GM19372 (cell line): Measurements from ENCODE around the gene LEKR1.

Experiments
- ATAC-seq: cut with Tn5 transposase; IDR thresholded peaks from one replicate; pipeline ENCODE4 v1.9.1; 2021; ENCODE audit warnings: mild to moderate bottlenecking, low read depth, moderate library complexity; ENCODE audit not compliant: unreplicated experiment

Gene LEKR1

DNA sequence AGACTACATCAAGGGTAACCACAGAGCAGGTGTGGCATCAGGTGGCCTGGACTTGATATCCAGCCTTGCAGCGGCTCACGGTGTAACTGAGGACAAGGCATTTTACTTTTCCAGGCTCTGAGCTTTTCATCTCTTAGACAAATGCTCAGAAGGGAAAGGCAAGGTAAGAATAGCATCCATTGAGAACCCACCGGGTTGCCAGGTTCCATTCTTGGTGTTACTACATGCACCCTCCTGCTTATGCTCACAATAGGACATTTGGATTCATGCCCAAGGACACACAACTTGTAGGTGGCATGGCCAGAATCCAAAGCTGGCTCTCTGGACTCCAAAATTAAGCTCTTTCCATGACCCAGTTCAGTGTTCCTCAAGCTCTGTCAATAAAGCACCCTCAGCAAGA is 248.3 kb downstream of the LEKR1 start:
- no peak for ATAC-seq

DNA sequence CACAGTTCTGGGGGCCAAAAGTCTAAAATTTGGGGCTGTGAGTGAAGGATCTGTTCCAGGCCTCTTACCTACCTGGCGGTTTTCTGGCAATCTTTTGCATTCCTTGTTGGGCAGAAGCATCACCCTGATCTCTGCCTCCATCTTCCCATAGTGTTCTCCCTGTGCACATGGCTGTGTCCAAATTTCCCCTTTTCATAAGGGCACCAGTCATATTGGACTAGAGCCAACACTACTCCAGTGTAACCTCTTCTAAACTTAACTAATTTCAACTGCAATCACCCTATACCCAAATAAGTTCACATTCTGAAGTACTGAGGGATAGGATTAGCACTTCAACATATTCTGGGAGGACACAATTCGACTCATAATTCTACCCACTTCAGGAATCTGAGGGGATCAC is 248.8 kb downstream of the LEKR1 start:
- ATAC-seq: no peak

DNA sequence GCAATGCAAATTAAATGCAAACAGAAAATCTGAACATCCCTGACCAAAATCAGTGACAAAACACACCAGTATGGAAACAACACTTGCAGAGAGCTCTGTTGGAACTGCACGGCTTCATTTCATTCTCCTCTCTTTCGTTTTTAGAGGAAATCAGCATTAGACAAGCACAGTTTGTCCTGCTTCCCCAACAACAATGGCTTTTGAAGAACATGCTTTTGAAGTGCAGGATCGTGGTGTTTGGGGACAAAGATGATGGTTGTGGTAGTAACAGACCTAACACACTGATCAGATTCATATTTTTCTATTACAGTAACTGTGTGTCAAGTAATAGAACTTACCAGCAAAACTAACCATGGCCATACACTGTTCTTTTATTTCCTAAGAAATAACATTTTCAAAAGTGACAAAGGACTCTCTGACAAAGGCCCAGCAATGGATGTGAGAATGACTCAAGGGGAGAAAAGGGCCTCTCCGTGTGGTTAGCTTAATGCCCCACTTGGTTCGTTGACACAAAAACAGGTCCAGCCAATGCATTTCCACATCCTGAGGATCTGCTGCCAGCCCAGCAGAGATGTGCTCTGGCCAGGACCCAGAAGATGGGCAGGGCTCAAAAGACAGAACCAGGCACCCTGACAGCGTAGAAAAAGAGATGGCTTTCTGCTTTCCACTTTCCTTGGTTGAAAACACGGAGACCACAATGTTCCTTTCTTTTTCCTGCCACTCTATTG is 249.7 kb downstream of the LEKR1 start:
- no peak for ATAC-seq

DNA sequence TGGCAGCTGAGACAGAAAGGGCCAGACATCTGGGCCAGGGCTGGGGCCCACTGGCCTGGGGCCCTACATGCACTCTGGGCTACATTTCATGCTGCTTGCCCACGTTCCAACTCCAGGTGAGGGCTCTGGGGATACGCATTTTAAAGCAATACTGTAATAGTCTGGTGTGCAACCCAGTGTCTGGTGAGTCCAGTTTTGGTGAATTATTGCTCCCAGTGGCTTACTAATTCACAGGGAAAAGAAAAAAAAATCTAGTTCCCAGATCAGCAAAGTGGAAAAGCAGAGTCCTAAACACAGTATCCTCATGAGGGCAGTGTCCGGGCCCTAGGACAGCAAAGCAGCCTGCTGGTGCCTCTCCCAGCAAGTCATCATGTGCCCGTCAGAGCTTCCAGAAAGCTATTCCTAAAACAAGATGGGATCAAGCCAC is 251.4 kb downstream of the LEKR1 start:
- no peak for ATAC-seq

DNA sequence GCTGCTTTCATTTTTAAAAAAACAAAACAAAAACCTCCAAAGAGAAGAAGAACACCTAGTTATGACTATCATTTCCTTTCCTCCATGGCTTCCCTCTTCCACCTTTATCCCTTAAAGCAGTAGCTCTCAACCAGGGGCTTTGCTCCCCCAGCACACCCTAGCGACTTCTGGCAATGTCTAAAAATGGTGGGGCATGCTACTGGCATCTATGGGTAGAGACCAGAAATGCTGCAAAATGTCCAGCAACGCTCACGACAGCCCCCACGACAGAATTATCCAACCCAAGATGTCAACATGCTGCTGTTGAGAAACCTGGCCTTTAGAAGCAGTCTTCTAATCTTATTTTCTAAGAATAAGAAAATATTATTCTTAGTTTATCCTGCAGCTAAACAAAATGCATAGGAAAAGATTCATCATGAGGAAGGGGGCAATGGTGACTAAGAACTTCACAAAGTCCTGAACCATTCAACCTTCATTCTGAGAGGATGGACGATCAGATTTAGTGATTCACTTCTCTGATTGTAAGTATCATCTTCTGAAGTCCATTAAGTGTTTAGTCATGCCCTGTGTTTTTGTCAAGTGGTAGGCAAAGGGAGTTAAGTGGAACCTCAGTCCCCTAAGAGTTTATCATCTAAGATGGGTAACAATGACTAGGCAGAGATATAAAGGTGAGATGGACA is 252.1 kb downstream of the LEKR1 start:
- ATAC-seq: no peak

DNA sequence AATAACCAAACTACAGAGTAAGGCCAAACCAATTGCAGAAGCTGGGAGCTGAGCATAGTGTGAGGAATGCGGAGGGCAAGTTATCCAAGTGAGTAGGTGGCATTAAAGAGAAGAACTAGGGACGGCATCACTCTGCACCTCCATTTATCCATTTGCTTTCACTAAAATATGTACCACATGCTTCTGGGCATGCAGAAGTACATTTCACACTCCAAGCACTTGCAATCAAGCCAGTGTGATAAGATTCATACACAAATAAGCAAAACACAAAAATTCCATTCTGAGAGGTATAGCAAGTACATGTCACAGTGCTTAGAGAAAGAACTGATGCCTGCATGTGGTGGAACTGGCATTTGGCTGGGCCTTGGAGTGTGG is 252.6 kb downstream of the LEKR1 start:
- no peak for ATAC-seq

DNA sequence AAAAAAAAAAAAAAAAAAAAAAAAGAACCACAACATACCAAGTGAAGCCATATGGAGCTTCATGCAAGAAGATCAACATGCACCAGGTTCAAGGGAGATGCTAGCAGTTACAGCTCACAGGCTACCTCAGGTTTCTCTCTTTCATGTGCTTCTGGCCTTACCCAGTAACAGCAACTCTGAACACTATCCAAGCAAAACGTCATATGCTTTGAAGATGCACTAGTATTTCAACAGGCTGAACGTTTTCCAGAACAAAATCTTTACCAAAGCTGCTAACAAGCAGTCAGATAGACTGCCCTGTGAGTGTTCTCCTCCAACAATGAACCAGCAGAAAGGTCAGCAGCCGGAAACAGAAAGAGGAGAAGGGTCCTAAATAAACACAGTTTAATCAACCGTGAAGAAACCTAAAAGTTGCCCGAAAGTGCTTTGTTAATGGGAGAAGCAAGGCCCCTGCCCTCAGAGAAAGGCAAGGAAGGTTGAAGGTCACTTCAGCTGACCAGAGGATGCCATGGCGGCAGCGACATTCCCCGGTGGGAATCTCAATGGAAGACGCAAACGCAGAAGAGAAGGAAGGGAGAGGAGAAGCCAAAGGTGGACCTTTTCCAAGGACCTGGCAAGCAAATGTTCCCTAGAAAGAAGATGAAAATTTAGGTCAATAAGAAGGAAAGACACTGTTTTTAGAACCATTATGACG is 253.7 kb downstream of the LEKR1 start:
- ATAC-seq: no peak

DNA sequence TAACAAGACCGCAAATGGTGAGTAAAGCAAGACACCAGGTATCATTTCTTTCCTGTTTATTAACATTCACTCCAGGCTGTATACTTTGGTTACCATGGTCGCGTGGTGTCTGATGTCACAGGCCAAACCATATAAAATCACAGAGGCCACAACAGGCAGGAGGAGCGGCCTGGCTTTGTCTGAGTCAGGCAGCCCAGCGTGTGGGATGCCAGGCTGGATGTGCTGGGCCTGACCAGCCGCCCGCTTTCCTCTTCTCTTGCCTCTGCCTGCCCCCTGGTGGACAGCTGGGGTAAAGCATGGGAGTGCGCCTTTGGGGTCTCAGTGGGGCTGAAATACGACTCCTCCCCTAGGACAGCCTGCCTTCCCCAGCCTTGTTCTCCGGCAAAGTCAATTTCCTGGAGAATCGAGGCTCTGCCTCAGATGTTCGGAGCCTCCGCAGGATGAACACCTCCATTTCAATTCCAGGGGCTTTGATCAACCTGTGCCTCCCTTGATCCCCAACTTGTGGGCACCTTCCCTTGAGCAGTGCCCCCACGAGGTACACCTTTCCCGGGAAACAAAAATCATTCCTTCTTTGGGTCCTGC is 255.6 kb downstream of the LEKR1 start:
- peak; percentile 85 for ATAC-seq

DNA sequence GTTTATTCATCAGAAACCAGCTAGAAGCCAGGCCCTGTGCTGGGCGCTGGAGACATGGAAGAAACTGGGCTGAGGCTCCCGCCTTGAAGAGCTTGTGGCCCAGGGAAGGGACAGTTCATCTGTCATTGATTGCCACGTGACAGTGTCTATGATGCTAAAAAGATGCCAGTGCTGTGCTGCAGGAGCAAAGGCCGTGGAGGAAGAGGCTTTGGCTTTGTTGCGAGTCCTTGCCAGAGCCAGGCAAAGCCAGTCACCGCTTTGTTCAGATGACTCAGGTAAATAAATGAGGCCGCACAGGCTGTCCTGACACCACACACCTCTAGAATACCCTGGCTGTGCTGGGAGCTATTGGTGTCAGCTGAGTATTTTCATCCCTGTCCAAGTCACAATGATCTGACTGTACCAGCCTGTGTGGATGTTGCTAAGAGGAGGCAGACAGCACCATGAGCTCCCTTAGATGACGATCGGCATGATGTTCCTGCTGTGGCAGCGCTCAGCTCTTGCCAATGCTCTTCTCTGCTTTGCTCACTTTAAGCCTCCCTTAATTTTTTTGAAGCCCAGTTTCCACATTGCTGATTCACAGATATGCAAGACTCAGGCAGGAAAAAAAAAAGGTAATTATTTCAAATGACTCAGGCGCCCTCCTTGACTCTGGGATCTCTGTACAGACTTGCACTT is 256.3 kb downstream of the LEKR1 start:
- no peak for ATAC-seq

DNA sequence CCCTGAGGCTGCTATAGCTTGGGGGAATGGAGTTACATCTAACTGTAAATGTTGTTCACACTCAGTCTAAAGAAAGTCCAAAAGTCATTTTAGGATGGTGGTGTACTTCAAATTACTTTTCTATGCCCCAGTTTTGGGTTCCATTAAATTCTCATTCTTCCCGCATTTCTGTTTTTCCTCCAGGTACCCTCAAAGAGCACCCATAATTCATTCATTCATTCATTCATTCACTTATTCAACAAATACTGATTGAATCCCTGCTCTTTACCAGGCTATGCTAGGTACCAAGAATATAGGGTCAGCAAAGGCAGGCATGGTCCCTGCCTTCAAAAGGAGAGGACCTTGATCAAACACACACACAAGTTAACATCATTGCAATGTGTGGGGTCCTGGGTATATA is 257.7 kb downstream of the LEKR1 start:
- no peak for ATAC-seq

DNA sequence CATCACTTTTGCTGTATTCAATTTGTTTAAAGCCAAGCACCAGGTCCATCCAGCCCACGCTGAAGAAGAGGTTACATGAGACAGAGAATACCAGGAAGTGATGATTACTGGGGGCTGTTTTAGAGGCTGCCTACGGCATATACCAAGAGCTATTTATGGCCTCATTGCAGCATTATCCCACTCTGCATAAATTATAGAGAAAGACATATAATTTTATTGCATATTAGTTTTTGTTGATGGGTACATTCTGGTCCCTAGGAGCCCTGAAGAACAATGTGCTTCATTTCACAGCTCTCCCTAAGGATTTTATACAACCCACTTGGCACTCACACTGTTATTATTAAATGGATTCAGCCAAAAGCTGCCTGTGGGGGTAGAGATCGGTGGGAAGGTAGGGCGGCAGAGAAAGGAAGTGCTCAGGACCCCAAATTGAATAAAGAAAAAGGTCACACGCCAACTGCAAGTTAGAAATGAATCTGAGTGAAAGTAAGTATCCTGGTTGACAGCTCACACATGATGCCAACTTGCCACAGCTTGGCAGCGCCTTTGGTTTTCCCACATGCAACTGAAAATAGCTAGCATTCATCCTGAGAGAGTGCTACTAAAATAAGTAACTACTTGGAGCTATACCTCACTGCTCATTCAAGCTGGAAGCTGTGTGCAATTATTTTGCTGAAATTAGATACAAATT is 260.1 kb downstream of the LEKR1 start:
- no peak for ATAC-seq

DNA sequence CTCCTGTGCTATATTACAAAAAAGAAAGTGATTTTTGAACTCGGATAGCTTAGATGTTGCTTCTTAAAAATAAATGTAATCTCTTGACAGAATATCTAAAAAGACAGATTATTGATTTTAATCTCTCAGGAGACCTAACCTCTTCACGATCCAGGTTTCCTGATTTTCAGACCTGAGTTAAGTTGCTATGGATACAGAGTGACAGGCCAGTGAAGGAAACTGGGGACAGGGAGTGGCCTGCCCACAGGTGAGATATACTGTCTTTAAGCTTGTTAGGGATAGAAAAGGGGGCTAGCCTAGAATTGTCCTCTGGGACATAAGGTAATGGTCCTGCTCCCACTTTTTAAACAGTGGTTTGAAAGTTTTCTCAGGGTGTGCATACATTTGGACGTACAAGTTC is 260.6 kb downstream of the LEKR1 start:
- no peak for ATAC-seq

DNA sequence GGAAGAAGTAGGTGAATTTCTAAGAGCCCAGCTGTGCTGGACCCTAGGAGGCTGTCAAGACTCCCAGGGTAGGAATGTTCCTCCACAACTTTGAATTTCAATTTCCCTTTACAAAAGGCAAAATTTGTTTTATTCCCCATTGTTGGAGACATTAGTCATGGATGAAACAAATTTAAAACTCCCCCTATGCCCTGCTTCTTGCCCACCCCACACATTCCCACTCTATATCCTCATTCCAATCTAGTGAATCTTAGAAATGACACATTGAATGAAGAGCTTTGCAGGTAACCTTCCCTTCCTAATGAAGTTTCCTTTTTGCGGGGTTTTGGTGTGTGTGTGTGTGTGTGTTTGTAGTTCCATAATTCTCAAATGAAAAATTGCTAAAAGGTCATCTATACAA is 261.2 kb downstream of the LEKR1 start:
- ATAC-seq: no peak

DNA sequence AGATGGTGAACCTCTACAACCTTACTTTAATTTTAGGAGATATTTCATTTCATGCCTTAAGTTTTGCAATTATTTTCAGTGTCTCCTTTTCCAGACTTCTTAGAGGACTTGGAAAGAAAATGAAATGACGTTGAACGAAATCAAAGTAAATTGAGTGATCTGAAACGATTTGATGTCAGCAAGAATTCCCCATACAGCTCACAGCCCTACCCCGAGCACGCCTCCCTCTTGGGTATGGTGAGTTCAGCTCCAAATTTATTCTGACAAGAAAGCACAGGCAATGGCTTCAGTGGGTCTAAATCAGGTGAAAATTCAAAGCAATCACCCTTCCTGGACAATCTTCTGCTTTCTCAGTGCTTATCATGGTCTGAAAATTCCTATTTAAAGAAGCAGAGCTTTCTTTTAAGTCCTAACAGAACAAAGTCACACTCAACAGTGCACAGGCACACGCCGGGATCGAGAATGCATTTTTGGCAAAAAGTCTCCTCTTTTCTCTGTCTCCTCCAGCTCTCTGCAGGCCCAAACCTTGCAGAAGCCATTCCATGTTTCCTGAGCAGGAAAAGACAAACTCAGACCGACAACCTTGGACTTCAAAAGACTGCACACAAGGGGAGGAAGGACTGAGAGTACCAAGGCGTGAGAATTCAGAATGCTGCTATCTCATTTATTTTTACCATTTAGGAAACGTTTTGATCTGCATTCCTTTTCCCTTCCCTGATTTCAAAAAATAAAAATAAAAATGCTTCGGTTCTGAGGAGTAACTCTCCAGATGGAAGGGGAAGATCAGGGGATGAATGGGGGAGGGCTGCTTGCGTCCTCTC is 261.8 kb downstream of the LEKR1 start:
- ATAC-seq: no peak

DNA sequence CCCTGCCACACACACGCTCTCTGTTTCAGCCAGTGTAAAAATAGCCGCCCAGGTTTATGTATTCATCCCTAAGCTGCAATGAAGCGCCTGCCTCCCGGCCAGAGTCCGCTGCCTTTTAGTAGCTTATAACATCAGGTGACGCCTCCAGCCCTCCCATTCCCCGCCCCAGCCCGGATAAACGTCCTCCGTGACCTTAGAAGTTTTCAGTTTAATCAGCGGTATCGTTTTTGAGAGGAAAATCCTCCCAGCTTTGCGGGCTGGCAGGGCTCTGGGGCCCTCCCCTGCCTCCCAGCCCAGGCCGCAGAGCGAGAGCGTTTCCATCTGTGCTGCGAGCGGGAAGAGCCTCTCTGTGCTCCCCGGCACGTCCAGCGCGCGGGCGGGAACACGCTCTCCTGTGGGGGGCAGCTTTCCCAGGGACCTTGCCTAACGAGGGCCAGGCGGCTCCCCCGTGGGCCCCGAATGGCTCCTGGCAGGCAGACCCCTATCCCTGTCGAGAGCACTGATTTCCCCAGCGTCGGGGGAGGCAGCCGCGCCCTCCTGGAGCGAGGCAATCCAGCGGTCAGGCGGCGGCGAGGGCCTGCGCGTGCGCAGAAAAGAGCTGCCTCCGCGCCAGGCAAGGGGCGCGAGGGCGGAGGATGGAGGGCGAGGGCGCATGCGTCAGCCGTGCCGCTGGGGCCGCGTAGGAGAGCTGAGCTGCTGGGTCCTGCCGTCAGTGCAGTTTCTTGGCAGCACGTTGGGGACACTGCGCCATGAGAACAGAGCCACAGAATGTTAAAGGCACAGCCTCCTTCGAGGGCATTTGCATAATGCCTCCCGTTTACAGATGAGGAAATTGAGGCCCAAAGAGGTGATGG is 262.7 kb downstream of the LEKR1 start:
- peak; percentile 61 for ATAC-seq

DNA sequence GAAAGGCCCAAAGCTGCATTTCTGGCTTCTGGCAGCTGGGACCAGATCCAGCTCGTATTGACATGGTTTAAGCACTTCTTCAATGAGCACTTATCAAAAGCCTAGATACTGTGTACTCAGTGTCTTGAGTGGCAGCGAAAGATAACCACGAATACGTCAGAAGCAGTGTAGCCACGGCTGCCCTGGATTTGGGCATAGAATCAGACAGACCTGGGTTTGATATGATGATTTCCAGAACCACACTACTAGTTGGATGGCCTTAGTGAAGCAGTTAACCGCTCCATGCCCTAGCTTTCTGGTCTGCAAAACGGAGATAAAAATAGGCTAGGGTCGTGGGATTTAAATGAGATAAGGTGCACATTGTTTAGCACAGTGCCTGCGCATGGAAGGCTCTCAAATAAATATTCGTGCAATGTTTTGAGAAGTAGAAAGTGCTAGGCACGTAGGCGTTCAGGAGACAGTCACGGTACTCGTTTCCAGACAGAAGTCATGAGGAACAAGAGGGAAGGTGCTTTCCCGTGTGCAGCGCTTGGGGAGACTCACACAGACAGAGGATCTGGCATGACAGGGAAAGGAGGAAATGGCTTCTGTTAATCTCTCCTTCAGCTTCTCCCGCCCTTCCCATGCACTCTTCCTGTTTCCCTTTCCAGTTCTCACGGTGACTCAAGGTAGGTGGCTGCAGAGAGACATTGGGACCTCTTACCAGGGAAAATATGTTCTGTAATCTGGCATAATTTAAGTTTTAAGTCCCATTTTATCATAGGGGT is 263.5 kb downstream of the LEKR1 start:
- peak; percentile 11 for ATAC-seq

DNA sequence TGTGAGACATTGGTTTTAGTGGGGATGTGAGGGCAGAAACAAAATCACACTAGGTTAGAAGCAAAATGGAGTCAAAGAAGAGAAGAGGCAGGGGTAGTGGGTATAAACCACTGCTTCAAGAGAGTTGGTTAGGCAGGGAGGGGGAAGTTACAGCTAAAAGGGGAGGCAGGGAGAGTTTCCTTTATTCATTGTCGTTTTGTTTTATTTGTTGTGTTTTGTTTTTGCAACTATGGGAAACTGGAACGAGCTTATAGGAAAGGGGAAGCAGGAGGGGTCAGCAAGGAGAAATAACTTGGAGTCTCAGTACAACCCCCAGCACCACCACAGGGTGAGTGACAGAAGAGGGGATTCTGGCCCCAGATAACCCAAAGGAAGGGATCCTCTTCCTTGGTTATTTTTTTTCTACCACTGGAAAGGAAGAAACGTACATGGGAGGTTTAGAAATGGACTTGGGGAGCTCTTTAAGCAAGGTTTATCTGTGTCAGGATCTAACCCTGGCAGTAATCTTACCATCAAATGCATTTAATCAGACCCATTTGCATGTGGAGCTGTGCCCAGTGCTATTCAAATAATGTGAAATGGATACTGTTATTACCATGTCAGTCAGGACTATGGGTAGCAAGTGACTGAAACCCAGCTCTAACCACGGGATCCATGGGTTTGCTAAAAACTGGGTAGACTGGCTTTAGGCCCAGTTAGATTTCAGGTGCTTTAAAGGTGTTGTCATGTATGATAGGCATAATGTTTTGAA is 265.1 kb downstream of the LEKR1 start:
- no peak for ATAC-seq
